HL-60 (cell line): Measurements from ENCODE around the gene COMMD1.
A peak's percentile ranks its signal among the peaks of the same experiment; 100 is the strongest.
"Not testable (repeated sequence)": the region's sequence is repeated elsewhere in the genome, so short reads cannot be mapped to it uniquely, and the experiment has no call there.

Source experiments
- DNase-seq, 2 experiments: peaks; one replicate each; pipeline ENCODE4 v3.0.0-alpha.2; 2010 to 2020; ENCODE audit warnings: low read depth in 1 of 2, low spot score in 1 of 2
- H3K27ac ChIP-seq: fragments of 250-450 bp; sonication (Bioruptor Pico); replicated peaks from 2 replicates; pipeline ENCODE4 v1.5.1; 2020; ENCODE audit warnings: mild to moderate bottlenecking, moderate library complexity
- H3K27me3 ChIP-seq: fragments of 250-450 bp; sonication (Bioruptor Pico); 2 replicates; pipeline ENCODE4 v1.5.1; 2021; ENCODE audit warnings: mild to moderate bottlenecking, moderate library complexity; ENCODE audit not compliant: insufficient read depth, poor library complexity, severe bottlenecking
- H3K4me3 ChIP-seq: replicated peaks from 2 replicates; pipeline ENCODE4 v1.5.1; 2011; ENCODE audit warnings: mild to moderate bottlenecking, control low read depth, low read length; ENCODE audit not compliant: insufficient read depth
- GABPA ChIP-seq: IDR thresholded peaks from 2 replicates; pipeline ENCODE4 v1.6.1; 2012; ENCODE audit warnings: low read depth
- POLR2AphosphoS5 ChIP-seq: IDR thresholded peaks from 2 replicates; pipeline ENCODE4 v1.6.1; 2012; ENCODE audit warnings: low read depth
- SPI1 ChIP-seq: IDR thresholded peaks from 2 replicates; pipeline ENCODE4 v1.6.1; 2012; ENCODE audit warnings: low read depth, mild to moderate bottlenecking, borderline replicate concordance
- TF ChIP-seq, protein P1 (sequence below): IDR thresholded peaks from one replicate; pipeline ENCODE4 v1.5.1; 2011; ENCODE audit warnings: low read length, control low read depth, inconsistent platforms; ENCODE audit not compliant: insufficient read depth
- TF ChIP-seq, protein P2 (sequence below): IDR thresholded peaks from 2 replicates; pipeline ENCODE4 v1.6.1; 2012; ENCODE audit warnings: low read depth; ENCODE audit not compliant: insufficient replicate concordance

The COMMD1 gene

DNA sequence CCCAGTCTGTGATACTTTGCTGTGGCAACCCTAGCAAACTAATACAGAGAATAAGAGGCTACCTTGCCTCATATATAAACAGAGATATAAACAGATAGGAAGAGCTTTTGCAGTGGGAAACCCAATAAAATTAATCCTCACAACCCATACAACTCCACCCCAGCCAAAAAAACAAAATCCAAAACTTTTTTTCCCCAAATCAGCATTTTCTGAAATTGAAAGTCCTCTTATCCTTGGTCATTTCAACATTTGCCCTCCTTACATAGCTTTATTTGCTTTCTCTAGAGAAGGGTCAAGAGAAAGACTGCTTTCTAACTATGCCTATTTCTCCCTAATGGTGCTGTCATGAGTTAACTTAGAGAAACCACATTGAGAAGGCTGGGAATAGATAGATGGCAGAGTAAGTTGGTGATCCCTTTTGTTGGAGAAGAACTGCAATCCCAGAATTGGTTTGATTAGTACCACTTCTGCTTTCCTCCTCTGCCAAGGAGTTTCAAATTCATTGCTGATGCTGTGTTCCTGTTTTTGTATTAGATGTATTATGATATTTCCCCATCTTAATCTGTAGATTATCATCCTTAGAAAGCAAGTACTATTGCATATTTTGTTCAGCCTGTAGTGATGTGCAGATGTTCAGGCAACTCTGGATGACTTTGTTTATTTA is 214.0 kb downstream of the COMMD1 start:
- DNase-seq, result peak in 1 of 2 experiments; percentile 21
- no peak overlapping the region for H3K27ac ChIP-seq
- H3K27me3 ChIP-seq, result no peaks in the 10 kb centered on the region
- H3K4me3 ChIP-seq, result no peak overlapping the region
- peak; percentile 96 for TF ChIP-seq SPI1
- TF ChIP-seq, protein P1, sequence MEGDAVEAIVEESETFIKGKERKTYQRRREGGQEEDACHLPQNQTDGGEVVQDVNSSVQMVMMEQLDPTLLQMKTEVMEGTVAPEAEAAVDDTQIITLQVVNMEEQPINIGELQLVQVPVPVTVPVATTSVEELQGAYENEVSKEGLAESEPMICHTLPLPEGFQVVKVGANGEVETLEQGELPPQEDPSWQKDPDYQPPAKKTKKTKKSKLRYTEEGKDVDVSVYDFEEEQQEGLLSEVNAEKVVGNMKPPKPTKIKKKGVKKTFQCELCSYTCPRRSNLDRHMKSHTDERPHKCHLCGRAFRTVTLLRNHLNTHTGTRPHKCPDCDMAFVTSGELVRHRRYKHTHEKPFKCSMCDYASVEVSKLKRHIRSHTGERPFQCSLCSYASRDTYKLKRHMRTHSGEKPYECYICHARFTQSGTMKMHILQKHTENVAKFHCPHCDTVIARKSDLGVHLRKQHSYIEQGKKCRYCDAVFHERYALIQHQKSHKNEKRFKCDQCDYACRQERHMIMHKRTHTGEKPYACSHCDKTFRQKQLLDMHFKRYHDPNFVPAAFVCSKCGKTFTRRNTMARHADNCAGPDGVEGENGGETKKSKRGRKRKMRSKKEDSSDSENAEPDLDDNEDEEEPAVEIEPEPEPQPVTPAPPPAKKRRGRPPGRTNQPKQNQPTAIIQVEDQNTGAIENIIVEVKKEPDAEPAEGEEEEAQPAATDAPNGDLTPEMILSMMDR, result no peak

DNA sequence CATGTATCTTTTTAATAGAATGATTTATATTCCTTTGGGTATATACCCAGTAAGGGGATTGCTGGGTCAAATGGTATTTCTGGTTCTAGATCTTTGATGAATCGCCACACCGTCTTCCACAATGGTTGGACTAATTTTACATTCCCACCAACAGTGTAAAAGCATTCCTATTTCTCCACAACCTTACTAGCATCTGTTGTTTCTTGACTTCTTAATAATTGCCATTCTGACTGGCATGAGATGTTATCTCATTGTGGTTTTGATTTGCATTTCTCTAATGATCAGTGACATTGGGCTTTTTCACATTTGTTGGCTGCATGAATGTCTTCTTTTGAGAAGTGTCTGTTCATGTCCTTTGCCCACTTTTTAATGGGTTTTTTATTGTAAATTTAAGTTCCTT is 220.8 kb downstream of the COMMD1 start:
- not testable (repeated sequence) for DNase-seq, H3K27ac ChIP-seq, H3K27me3 ChIP-seq, H3K4me3 ChIP-seq

DNA sequence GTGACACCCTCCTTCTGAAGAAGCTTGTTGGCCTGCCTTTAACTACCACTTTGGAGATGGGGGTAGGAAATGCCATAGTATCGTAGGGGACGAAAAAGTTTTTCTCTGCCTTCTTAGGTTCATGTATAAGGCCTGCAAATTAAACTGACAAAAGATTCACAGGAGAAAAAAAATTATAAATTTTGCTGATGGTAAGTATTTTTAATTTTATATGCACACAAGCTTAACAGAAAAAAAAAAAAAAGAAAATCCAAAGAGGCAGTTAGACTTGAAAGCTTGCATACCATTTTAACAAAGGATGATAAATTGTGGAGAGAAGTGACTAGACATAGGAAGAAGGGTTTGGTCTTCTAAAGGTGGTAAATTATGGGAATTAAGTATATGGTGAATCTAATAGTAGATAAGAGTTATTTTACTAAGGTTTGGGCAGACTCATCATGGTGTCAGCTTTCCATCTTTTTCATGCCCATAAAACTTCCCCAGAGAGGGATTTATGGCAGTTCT is 227.9 kb downstream of the COMMD1 start:
- no peaks in the 10 kb centered on the region for H3K27me3 ChIP-seq
- TF ChIP-seq SPI1 (no peak), POLR2AphosphoS5 (no peak), GABPA (no peak)
- TF ChIP-seq, protein P2, sequence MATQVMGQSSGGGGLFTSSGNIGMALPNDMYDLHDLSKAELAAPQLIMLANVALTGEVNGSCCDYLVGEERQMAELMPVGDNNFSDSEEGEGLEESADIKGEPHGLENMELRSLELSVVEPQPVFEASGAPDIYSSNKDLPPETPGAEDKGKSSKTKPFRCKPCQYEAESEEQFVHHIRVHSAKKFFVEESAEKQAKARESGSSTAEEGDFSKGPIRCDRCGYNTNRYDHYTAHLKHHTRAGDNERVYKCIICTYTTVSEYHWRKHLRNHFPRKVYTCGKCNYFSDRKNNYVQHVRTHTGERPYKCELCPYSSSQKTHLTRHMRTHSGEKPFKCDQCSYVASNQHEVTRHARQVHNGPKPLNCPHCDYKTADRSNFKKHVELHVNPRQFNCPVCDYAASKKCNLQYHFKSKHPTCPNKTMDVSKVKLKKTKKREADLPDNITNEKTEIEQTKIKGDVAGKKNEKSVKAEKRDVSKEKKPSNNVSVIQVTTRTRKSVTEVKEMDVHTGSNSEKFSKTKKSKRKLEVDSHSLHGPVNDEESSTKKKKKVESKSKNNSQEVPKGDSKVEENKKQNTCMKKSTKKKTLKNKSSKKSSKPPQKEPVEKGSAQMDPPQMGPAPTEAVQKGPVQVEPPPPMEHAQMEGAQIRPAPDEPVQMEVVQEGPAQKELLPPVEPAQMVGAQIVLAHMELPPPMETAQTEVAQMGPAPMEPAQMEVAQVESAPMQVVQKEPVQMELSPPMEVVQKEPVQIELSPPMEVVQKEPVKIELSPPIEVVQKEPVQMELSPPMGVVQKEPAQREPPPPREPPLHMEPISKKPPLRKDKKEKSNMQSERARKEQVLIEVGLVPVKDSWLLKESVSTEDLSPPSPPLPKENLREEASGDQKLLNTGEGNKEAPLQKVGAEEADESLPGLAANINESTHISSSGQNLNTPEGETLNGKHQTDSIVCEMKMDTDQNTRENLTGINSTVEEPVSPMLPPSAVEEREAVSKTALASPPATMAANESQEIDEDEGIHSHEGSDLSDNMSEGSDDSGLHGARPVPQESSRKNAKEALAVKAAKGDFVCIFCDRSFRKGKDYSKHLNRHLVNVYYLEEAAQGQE, result no peak
- TF ChIP-seq, protein P1, result no peak
- H3K27ac ChIP-seq, result no peak overlapping the region
- DNase-seq, result no peak
- H3K4me3 ChIP-seq, result no peak overlapping the region

DNA sequence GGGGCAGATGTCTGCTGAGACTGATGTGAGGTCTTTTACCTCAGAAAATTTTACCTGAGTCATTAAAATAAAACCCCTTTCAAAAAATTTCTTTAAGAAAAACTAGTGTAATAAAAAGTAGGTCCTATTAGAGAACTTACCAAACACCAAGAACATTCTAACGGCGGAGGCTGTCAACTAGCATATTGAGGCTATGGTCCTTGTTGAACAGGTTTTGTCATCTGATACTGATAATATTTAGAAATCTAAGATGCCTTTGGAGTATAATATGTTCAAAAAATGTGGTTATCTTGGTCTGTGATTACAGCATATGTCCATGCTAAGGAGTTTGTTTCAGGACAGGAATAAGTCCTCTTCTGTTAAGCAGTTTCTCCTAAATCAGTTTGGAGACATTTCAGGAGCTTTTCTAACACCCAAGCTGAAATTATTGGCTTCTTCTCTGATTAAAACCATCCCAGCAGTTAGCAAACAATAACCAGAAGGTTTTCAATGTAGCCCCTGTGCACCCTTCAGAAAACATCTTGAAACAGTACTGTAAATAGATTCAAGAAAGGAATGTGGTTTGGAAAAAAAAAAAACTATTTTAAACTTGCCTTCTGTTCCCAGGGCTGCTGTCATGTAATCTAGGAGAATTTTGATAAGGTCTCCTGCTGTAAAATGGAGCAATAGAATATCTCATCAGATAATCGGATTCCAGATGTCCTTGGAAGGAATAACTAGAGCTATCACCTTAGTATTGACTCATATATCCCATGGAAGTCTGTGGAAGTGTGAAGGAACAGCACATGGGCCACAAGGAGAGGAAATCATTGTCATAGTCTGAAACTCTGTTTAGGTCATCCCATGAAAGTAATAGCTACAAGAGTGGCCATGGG is 231.7 kb downstream of the COMMD1 start:
- Histone ChIP-seq H3K4me3 (no peak overlapping the region), H3K27ac (no peak overlapping the region), H3K27me3 (no peaks in the 10 kb centered on the region)
- TF ChIP-seq GABPA, result no peak
- TF ChIP-seq, protein P1, result no peak
- TF ChIP-seq POLR2AphosphoS5, result no peak
- no peak for TF ChIP-seq SPI1
- TF ChIP-seq, protein P2, result no peak
- no peak for DNase-seq
